Measurements from ENCODE around the gene PLK5. TPM values are rescaled to one million over a fixed set of nuclear protein-coding genes. Genes with fewer than 3 reads are reported as not detected.

Gene PLK5
- total RNA-seq, 1 donor from 2014 or later = 0.26 TPM

- no peaks in the 10 kb centered on the region for H3K9me3 Mint-ChIP-seq (ENCODE audit: low read depth)
- peak overlapping the region; percentile 84 for H3K27ac Mint-ChIP-seq
- TF ChIP-seq CTCF (IDR thresholded peaks at IDR 0.05; ENCODE audit: unreplicated experiment) = no peak
- H3K27me3 Mint-ChIP-seq = peaks cover 24% of the 10 kb centered on the region
- H3K36me3 Mint-ChIP-seq (ENCODE audit: insufficient read depth) = no peaks in the 10 kb centered on the region
- DNase-seq (ENCODE audit: low spot score, unreplicated experiment) = no peak
- H3K4me3 Mint-ChIP-seq (ENCODE audit: low read depth) = no peak overlapping the region
- H3K4me1 Mint-ChIP-seq (ENCODE audit: low read depth) = peaks cover 10% of the 10 kb centered on the region
These were observed 22.7 kb upstream of the PLK5 start for GRCh38 chr19:1501200-1501595.

GRCh38 chr19:1502433-1503088 is 21.3 kb upstream of the PLK5 start:
- no peak for DNase-seq (ENCODE audit: low spot score, unreplicated experiment)
- peaks cover 24% of the 10 kb centered on the region for H3K27me3 Mint-ChIP-seq
- H3K4me3 Mint-ChIP-seq (ENCODE audit: low read depth) = no peak overlapping the region
- H3K36me3 Mint-ChIP-seq (ENCODE audit: insufficient read depth) = peaks cover under 1% of the 10 kb centered on the region
- no peak for TF ChIP-seq CTCF (IDR thresholded peaks at IDR 0.05; ENCODE audit: unreplicated experiment)
- peaks cover 5% of the 10 kb centered on the region for H3K4me1 Mint-ChIP-seq (ENCODE audit: low read depth)
- no peak overlapping the region for H3K27ac Mint-ChIP-seq
- H3K9me3 Mint-ChIP-seq (ENCODE audit: low read depth) = no peaks in the 10 kb centered on the region

GRCh38 chr19:1503089-1503924 is 20.6 kb upstream of the PLK5 start:
- Mint-ChIP-seq H3K27ac (no peak overlapping the region), H3K9me3 (ENCODE audit: low read depth) (no peaks in the 10 kb centered on the region), H3K36me3 (ENCODE audit: insufficient read depth) (peaks cover 2% of the 10 kb centered on the region), H3K4me3 (ENCODE audit: low read depth) (no peak overlapping the region), H3K4me1 (ENCODE audit: low read depth) (peaks cover 4% of the 10 kb centered on the region), H3K27me3 (peaks cover 24% of the 10 kb centered on the region)
- DNase-seq (ENCODE audit: low spot score, unreplicated experiment) = no peak
- TF ChIP-seq CTCF (IDR thresholded peaks at IDR 0.05; ENCODE audit: unreplicated experiment) = peak; percentile 76

- Mint-ChIP-seq H3K36me3 (ENCODE audit: insufficient read depth) (peaks cover 2% of the 10 kb centered on the region), H3K4me1 (ENCODE audit: low read depth) (peaks cover 4% of the 10 kb centered on the region), H3K27me3 (peaks cover 24% of the 10 kb centered on the region), H3K27ac (no peak overlapping the region), H3K9me3 (ENCODE audit: low read depth) (no peaks in the 10 kb centered on the region), H3K4me3 (ENCODE audit: low read depth) (no peak overlapping the region)
- no peak for TF ChIP-seq CTCF (IDR thresholded peaks at IDR 0.05; ENCODE audit: unreplicated experiment)
- no peak for DNase-seq (ENCODE audit: low spot score, unreplicated experiment)
These were observed 19.7 kb upstream of the PLK5 start for GRCh38 chr19:1503925-1504773.

GRCh38 chr19:1505012-1505411 is 18.9 kb upstream of the PLK5 start:
- Mint-ChIP-seq H3K9me3 (ENCODE audit: low read depth) (no peaks in the 10 kb centered on the region), H3K27me3 (peaks cover 28% of the 10 kb centered on the region), H3K4me1 (ENCODE audit: low read depth) (peaks cover 6% of the 10 kb centered on the region), H3K27ac (no peak overlapping the region), H3K4me3 (ENCODE audit: low read depth) (no peak overlapping the region), H3K36me3 (ENCODE audit: insufficient read depth) (peaks cover 2% of the 10 kb centered on the region)
- no peak for DNase-seq (ENCODE audit: low spot score, unreplicated experiment)
- no peak for TF ChIP-seq CTCF (IDR thresholded peaks at IDR 0.05; ENCODE audit: unreplicated experiment)

Measured in progenitor cell of endocrine pancreas (in vitro differentiated cells).